ENCODE results near the gene CABP2. TPM values are rescaled to one million over a fixed set of nuclear protein-coding genes. Genes with fewer than 3 reads are reported as not detected.
"Not testable (repeated sequence)": the region's sequence is repeated elsewhere in the genome, so short reads cannot be mapped to it uniquely, and the experiment has no call there.

The CABP2 gene
- total and polyA plus RNA-seq, 5 donors from 2014 or later, result not detected

DNA sequence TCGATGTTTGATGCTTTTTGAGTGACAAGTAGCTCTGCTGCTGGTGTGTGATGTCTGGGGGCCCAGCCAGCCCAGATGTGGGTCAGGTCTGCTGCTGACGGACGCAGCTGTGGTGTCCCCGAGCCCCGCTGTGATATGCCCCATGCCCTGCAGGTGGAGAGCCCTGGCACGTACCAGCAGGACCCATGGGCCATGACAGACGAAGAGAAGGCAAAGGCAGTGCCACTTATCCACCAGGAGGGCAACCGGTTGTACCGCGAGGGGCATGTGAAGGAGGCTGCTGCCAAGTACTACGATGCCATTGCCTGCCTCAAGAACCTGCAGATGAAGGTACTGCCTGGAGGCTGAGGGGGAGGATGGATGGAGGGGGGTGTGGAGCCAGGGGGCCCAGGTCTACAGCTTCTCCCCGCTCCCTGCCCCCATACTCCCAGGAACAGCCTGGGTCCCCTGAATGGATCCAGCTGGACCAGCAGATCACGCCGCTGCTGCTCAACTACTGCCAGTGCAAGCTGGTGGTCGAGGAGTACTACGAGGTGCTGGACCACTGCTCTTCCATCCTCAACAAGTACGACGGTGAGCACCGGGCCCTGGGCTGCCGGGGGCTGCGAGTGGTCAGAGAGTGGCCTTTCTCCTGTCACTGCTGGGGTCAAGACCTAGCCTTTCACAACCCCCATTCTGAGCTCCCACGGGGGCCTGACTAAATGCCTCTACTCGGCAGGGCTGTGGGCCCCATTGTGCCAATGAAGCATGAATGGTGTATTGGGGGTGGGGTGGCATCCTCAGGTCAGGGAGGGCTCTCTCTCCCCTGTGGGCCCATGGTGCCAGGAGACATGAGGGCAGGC, 33.1 kb downstream of the CABP2 start:
- ATAC-seq (ENCODE audit: low read depth in 2 of 2), result no peak
- Mint-ChIP-seq H3K27ac (peak overlapping the region in 1 of 3 donors; percentile 92), H3K36me3 (peaks cover 18% of the 10 kb centered on the region), H3K4me1 (peaks cover 5 to 47% (median 32%) of the 10 kb centered on the region in 4 donors), H3K9me3 (no peaks in the 10 kb centered on the region), H3K27me3 (peaks cover 4% of the 10 kb centered on the region), H3K4me3 (peak overlapping the region in 3 of 4 donors; percentile 43 to 69 (median 56))
- Histone ChIP-seq H3K36me3 (ENCODE audit: control insufficient read depth, insufficient read depth, low read length) (peaks cover 51% of the 10 kb centered on the region), H3K4me3 (ENCODE audit: low read depth, low read length) (no peak overlapping the region), H3K27ac (ENCODE audit: insufficient read depth, low read length, poor library complexity, severe bottlenecking) (peak overlapping the region; percentile 92), H3K27me3 (ENCODE audit: control insufficient read depth, insufficient read depth, low read length) (no peaks in the 10 kb centered on the region), H3K9me3 (ENCODE audit: control insufficient read depth in 2 of 2, low read length in 2 of 2) (no peaks in the 10 kb centered on the region), H3K4me1 (ENCODE audit: control insufficient read depth, insufficient read depth, low read length, poor library complexity, severe bottlenecking) (peaks cover 41% of the 10 kb centered on the region)
- no peak for DNase-seq

DNA sequence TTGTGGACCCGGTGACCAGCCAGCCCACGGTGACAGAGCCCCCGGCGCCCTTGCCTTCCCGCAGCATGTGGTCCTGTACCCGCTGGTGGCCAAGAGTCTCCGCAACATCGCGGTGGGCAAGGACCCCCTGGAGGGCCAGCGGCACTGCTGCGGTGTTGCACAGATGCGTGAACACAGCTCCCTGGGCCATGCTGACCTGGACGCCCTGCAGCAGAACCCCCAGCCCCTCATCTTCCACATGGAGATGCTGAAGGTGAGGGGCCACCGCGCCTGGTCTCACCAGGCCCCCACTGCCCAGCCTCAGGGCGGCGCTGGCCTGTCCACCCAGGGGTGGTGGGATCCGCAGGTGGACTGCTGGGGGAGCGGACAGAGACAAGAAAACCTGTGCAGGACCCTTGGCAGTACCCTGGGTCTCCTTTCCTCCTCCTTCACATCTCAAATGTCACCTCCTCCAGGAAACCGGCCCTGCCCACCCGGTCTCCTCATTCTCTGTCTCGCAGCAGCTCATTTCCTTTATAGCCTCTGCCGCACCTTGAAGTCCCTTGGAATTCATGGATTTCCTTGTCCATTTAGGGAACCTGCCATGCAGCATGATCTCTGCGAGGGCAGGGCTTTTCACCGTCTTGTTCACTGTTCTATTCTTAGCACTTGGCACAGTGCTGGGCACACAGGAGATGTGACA, 33.9 kb downstream of the CABP2 start:
- H3K27me3 Mint-ChIP-seq, result peaks cover 4% of the 10 kb centered on the region
- ATAC-seq (ENCODE audit: low read depth in 2 of 2) (no peak), DNase-seq (no peak)
- Histone ChIP-seq H3K4me1 (ENCODE audit: control insufficient read depth, insufficient read depth, low read length, poor library complexity, severe bottlenecking) (peaks cover 49% of the 10 kb centered on the region), H3K4me3 (ENCODE audit: low read depth, low read length) (no peak overlapping the region), H3K27me3 (ENCODE audit: control insufficient read depth, insufficient read depth, low read length) (no peaks in the 10 kb centered on the region), H3K27ac (ENCODE audit: insufficient read depth, low read length, poor library complexity, severe bottlenecking) (peak overlapping the region; percentile 92), H3K9me3 (ENCODE audit: control insufficient read depth in 2 of 2, low read length in 2 of 2) (no peaks in the 10 kb centered on the region), H3K36me3 (ENCODE audit: control insufficient read depth, insufficient read depth, low read length) (peaks cover 48% of the 10 kb centered on the region)
- peaks cover 5 to 55% (median 39%) of the 10 kb centered on the region in 4 donors for H3K4me1 Mint-ChIP-seq
- peaks cover 18% of the 10 kb centered on the region for H3K36me3 Mint-ChIP-seq
- H3K9me3 Mint-ChIP-seq, result no peaks in the 10 kb centered on the region
- peak overlapping the region in 1 of 4 donors; percentile 69 for H3K4me3 Mint-ChIP-seq
- H3K27ac Mint-ChIP-seq, result peak overlapping the region in 1 of 3 donors; percentile 92

DNA sequence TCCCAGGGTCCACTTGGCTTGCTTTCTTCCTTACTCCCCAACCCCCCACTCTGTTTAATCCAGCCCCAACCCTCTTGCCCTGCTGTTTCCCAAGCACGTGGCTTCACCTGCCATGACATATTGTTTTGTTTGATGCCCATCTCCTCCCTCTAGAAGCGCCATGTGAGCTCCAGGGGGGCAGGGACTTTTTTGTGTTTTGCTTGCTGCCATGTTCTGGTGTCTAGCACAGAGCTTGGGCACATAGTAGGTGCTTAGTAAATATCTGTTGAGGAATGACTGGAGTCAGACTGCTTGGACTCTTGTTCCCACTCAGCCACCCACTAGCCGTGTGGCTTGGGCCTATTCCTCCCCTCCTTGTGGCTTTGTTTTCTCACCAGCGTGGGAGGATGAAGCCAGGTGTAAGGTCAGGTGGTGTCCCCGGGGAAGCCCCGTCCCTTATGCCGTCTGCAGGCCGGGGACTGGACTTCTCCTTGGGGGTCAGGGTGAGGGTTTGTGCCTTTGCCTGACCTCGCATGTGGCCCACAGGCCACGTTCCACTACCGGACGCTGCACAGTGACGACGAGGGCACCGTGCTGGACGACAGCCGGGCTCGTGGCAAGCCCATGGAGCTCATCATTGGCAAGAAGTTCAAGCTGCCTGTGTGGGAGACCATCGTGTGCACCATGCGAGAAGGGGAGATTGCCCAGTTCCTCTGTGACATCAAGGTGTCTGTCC, 36.6 kb downstream of the CABP2 start:
- Mint-ChIP-seq H3K9me3 (no peaks in the 10 kb centered on the region), H3K4me3 (peak overlapping the region; percentile 85 to 97 (median 88)), H3K4me1 (peaks cover 9 to 76% (median 51%) of the 10 kb centered on the region in 4 donors), H3K27ac (peak overlapping the region; percentile 95 to 99 (median 99)), H3K36me3 (peaks cover 18% of the 10 kb centered on the region), H3K27me3 (peaks cover 4% of the 10 kb centered on the region)
- Histone ChIP-seq H3K9me3 (ENCODE audit: control insufficient read depth in 2 of 2, low read length in 2 of 2) (no peaks in the 10 kb centered on the region), H3K27me3 (ENCODE audit: control insufficient read depth, insufficient read depth, low read length) (no peaks in the 10 kb centered on the region), H3K4me1 (ENCODE audit: control insufficient read depth, insufficient read depth, low read length, poor library complexity, severe bottlenecking) (peaks cover 70% of the 10 kb centered on the region), H3K36me3 (ENCODE audit: control insufficient read depth, insufficient read depth, low read length) (peaks cover 37% of the 10 kb centered on the region), H3K27ac (ENCODE audit: insufficient read depth, low read length, poor library complexity, severe bottlenecking) (peak overlapping the region; percentile 92), H3K4me3 (ENCODE audit: low read depth, low read length) (peak overlapping the region; percentile 49)
- ATAC-seq (ENCODE audit: low read depth in 2 of 2) (no peak), DNase-seq (peak in 1 of 3 donors; percentile 40)

DNA sequence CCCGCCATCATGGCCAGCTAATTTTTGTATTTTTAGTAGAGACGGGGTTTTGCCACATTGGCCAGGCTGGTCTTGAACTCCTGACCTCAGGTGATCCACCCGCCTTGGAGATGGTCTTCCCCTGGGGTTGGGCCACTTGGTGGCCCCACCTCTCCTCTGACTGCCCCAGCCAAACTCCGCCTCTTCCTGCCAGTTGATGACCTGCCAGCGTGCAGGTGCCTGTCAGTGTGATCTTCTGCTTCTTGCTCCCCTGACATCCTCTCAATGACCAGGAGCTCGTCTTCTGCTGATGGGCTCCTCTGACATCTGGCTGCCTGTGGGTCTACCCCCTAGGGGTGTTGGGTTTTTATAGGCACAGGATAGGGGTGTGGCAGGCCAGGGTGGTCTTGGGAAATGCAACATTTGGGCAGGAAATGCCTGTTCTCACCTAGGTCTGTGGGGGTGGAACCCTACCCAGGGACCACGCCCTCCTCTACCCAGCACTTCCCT, 37.3 kb downstream of the CABP2 start:
- H3K27me3 Mint-ChIP-seq; H3K27me3 ChIP-seq (ENCODE audit: control insufficient read depth, insufficient read depth, low read length); H3K9me3 Mint-ChIP-seq; H3K9me3 ChIP-seq (ENCODE audit: control insufficient read depth in 2 of 2, low read length in 2 of 2); ATAC-seq (ENCODE audit: low read depth in 2 of 2): not testable (repeated sequence)
- Histone ChIP-seq H3K36me3 (ENCODE audit: control insufficient read depth, insufficient read depth, low read length) (peaks cover 30% of the 10 kb centered on the region), H3K4me1 (ENCODE audit: control insufficient read depth, insufficient read depth, low read length, poor library complexity, severe bottlenecking) (peaks cover 70% of the 10 kb centered on the region), H3K27ac (ENCODE audit: insufficient read depth, low read length, poor library complexity, severe bottlenecking) (peak overlapping the region; percentile 92), H3K4me3 (ENCODE audit: low read depth, low read length) (peak overlapping the region; percentile 49)
- peak; percentile 24 to 83 (median 40) for DNase-seq
- Mint-ChIP-seq H3K4me1 (peaks cover 9 to 74% (median 51%) of the 10 kb centered on the region in 4 donors), H3K36me3 (peaks cover 18% of the 10 kb centered on the region), H3K4me3 (peak overlapping the region; percentile 85 to 97 (median 88)), H3K27ac (peak overlapping the region; percentile 95 to 99 (median 99))

DNA sequence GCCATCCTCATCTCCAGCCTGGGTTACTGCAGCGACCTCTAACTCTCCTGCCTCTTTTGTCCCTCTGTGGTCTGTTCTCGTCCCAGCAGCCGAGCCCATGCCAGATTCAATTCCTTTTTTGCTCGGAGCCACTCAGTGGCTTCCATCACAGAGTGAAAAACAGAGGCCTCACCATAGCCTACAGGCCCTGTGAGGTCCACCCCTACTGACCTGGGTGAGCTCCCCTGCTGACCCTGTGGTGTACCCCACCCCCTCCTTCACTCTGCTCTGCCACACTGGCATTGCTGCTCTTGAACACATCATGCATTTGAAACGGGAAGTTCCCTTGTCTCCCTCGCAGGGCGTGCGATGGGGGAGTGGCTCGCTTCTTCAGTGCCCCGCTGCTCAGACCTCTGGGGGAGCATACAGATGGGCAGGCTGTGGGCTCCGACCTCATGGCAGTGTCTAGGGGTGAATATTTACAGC, 38.4 kb downstream of the CABP2 start:
- ATAC-seq (ENCODE audit: low read depth in 2 of 2) (no peak), DNase-seq (peak; percentile 40 to 69 (median 52))
- Mint-ChIP-seq H3K9me3 (no peaks in the 10 kb centered on the region), H3K27ac (peak overlapping the region; percentile 99 to 100 (median 99)), H3K4me3 (peak overlapping the region; percentile 92 to 99 (median 96)), H3K4me1 (peaks cover 9 to 70% (median 50%) of the 10 kb centered on the region in 4 donors), H3K36me3 (peaks cover 18% of the 10 kb centered on the region), H3K27me3 (peaks cover 4% of the 10 kb centered on the region)
- peaks cover 20% of the 10 kb centered on the region for H3K36me3 ChIP-seq (ENCODE audit: control insufficient read depth, insufficient read depth, low read length)
- H3K4me3 ChIP-seq (ENCODE audit: low read depth, low read length), result peak overlapping the region; percentile 86
- peaks cover 67% of the 10 kb centered on the region for H3K4me1 ChIP-seq (ENCODE audit: control insufficient read depth, insufficient read depth, low read length, poor library complexity, severe bottlenecking)
- H3K27me3 ChIP-seq (ENCODE audit: control insufficient read depth, insufficient read depth, low read length), result no peaks in the 10 kb centered on the region
- H3K9me3 ChIP-seq (ENCODE audit: control insufficient read depth in 2 of 2, low read length in 2 of 2), result no peaks in the 10 kb centered on the region
- peak overlapping the region; percentile 92 for H3K27ac ChIP-seq (ENCODE audit: insufficient read depth, low read length, poor library complexity, severe bottlenecking)

DNA sequence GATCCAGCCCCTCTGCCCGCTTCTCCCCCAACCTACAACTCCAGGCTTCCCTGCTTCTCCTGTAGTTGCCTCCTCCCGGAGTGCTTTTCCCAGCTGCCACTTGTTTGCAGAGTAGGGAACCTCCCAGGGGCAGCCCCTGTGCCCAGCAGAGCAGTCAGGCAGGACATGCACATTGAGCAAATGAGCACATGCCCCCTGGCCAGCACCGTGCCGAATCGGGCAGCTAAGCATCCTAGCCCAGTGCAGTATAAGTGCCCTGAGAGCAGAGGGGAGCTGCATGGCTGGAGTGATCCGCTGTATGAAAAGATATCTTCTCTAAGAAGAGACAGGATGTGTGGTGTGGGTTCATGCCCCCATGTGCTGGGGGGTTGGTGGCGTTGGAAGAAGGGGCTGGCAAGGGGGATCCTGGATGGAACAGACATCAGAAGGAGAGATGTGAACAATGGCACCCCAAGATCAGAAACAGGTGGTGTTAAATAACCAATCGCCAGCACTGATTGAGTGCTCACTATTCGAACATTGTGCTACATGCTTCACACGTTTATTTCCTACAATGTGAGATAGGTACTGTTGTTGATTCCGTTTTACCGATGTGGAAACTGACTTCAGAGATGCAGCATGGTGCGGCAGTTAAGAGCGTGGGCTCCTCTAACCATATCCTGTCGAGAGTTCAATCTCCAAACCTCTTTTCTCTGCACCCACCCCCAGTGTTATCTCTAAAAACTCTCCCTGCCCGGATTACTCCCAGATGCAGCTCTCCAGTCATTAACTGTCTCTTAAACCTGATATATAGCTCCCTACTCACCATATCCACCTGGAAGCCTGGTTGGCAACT, 39.2 kb downstream of the CABP2 start:
- DNase-seq (peak in 2 of 3 donors; percentile 84 to 88), ATAC-seq (ENCODE audit: low read depth in 2 of 2) (peak; percentile 52)
- H3K4me3 Mint-ChIP-seq, result peak overlapping the region; percentile 92 to 99 (median 96)
- H3K36me3 Mint-ChIP-seq, result peaks cover 14% of the 10 kb centered on the region
- Histone ChIP-seq H3K4me3 (ENCODE audit: low read depth, low read length) (peak overlapping the region; percentile 86), H3K27me3 (ENCODE audit: control insufficient read depth, insufficient read depth, low read length) (no peaks in the 10 kb centered on the region), H3K4me1 (ENCODE audit: control insufficient read depth, insufficient read depth, low read length, poor library complexity, severe bottlenecking) (peaks cover 67% of the 10 kb centered on the region), H3K36me3 (ENCODE audit: control insufficient read depth, insufficient read depth, low read length) (peaks cover 12% of the 10 kb centered on the region), H3K9me3 (ENCODE audit: control insufficient read depth in 2 of 2, low read length in 2 of 2) (no peaks in the 10 kb centered on the region), H3K27ac (ENCODE audit: insufficient read depth, low read length, poor library complexity, severe bottlenecking) (peak overlapping the region; percentile 92)
- peaks cover 4% of the 10 kb centered on the region for H3K27me3 Mint-ChIP-seq
- H3K9me3 Mint-ChIP-seq, result no peaks in the 10 kb centered on the region
- peak overlapping the region; percentile 99 to 100 (median 99) for H3K27ac Mint-ChIP-seq
- peaks cover 9 to 65% (median 46%) of the 10 kb centered on the region in 4 donors for H3K4me1 Mint-ChIP-seq

Measured in CD4-positive, CD25-positive, alpha-beta regulatory T cell (primary cell).